ENCODE measurements around the gene MYO18A.
"Not testable (repeated sequence)": the region's sequence is repeated elsewhere in the genome, so short reads cannot be mapped to it uniquely, and the experiment has no call there.

Gene MYO18A

DNA sequence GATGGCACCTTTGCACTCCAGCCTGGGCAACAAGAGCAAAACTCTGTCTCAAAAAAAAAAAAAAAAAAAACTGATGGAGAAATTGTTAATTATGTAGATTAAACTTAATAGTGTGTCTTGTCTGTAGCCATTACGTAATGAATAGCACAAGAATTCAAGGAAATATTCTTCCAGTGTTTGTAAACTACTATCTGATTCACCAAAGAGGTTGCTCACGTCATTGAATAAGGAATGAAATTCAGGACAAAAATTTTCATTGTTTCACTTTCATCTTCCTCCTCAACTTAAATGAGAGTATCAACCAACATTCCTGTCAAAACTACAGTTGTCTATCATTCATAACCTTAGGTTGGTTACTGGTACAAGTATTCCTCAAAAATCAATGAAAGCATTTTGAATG is 30.7 kb upstream of the MYO18A start:
- Mint-ChIP-seq H3K36me3 (ENCODE audit: insufficient read depth) (no peaks in the 10 kb centered on the region), H3K4me1 (ENCODE audit: low read depth in 2 of 2) (no peaks in the 10 kb centered on the region), H3K27me3 (peaks cover under 1 to 7% of the 10 kb centered on the region in 2 donors), H3K9me3 (no peaks in the 10 kb centered on the region), H3K27ac (no peak overlapping the region), H3K4me3 (no peak overlapping the region)
- DNase-seq (no peak), ATAC-seq (replicated peaks) (no peak)

DNA sequence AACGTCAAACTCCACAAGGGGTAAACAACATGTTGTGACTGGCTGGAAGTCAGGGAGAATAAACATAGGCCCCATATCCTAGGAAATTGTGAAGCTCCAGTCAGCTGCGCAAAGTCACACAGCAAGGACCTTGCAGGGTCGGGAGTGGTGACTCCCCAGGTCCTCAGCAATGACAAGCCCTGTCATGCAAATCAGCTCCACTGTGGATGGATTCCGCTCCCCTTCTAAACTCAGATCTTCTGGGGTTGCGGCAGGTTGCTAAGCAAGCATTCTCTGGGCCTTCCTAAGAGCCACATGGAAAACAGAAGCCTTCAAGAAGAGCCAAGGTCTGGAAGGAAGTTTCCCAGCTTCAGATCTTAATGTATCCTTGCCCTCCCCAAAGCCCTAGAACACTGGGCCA is 28.9 kb upstream of the MYO18A start:
- DNase-seq (no peak), ATAC-seq (replicated peaks) (no peak)
- Mint-ChIP-seq H3K27ac (no peak overlapping the region), H3K4me3 (no peak overlapping the region), H3K9me3 (no peaks in the 10 kb centered on the region), H3K36me3 (ENCODE audit: insufficient read depth) (no peaks in the 10 kb centered on the region), H3K4me1 (ENCODE audit: low read depth in 2 of 2) (no peaks in the 10 kb centered on the region), H3K27me3 (peaks cover 12 to 19% of the 10 kb centered on the region in 2 donors)

DNA sequence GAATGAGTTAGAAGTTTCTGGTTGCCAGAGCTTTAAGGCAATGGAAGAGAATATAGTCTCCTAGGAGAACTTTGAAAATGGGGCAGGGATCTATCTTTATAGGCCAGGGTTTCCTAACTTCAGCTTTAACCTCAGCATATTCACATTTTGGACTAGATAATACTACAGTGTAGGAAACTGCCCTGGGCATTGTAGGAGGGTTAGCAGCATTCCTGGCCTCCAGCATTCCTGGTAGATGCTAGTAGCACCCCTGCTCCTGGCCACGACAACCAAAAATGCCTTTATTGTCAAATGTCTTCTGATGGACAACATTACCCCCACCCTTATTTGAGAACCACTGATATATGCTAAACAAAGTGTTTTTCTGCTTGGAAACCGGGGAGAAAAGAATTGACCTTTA is 27.8 kb upstream of the MYO18A start:
- Mint-ChIP-seq H3K36me3 (ENCODE audit: insufficient read depth) (no peaks in the 10 kb centered on the region), H3K27ac (no peak overlapping the region), H3K4me1 (ENCODE audit: low read depth in 2 of 2) (no peaks in the 10 kb centered on the region), H3K4me3 (no peak overlapping the region), H3K27me3 (peaks cover 15 to 22% of the 10 kb centered on the region in 2 donors), H3K9me3 (no peaks in the 10 kb centered on the region)
- no peak for DNase-seq
- no peak for ATAC-seq (replicated peaks)

GRCh38 chr17:29205047-29205446 is 24.8 kb upstream of the MYO18A start:
- ATAC-seq (replicated peaks): no peak
- Mint-ChIP-seq H3K27ac (no peak overlapping the region), H3K36me3 (ENCODE audit: insufficient read depth) (no peaks in the 10 kb centered on the region), H3K9me3 (no peaks in the 10 kb centered on the region), H3K4me1 (ENCODE audit: low read depth in 2 of 2) (no peaks in the 10 kb centered on the region), H3K27me3 (peaks cover 15 to 30% of the 10 kb centered on the region in 2 donors), H3K4me3 (no peak overlapping the region)
- DNase-seq: no peak

- H3K27ac Mint-ChIP-seq; DNase-seq; H3K4me3 Mint-ChIP-seq; ATAC-seq (replicated peaks); H3K4me1 Mint-ChIP-seq (ENCODE audit: low read depth in 2 of 2); H3K9me3 Mint-ChIP-seq; H3K36me3 Mint-ChIP-seq (ENCODE audit: insufficient read depth): not testable (repeated sequence)
- peaks cover 18 to 30% of the 10 kb centered on the region in 2 donors for H3K27me3 Mint-ChIP-seq
These were observed 24.0 kb upstream of the MYO18A start for GRCh38 chr17:29204068-29204804.

DNA sequence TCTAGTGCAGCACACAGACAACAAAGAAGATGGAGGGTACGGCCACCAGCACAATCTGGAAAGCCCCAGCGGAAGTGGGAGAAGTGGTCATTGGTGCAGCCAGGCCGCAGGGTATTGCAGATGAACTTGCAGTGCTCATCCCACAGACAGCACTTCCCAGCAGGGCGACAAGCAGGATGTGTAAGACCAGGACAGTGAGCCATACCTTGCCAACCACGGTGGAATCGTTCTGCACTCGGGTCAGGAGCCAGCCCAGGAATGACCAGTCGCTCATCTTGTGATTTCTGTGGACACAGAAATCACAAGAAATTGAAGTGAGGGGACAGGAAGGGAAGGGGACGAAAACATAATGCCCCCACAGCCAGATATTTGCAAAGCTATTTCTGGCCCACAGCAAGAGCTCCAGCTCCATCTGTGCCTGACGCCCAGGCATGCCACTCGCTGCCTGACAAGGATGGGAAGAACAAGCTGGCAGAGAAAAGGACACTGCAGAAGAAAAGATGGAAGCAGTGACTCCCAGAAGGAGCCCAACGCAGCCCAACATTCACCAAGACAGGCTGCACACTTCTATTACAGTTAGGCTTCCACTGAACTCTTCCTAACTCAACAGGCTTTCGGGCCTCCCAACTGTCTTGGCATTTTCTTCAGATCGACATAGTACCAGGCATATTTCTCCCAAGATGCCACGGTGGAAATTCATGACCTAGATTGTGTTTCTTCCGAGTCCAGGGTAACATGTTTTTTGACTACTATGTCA is 17.5 kb upstream of the MYO18A start:
- ATAC-seq (replicated peaks) (no peak), DNase-seq (no peak)
- Mint-ChIP-seq H3K4me1 (ENCODE audit: low read depth in 2 of 2) (no peaks in the 10 kb centered on the region), H3K36me3 (ENCODE audit: insufficient read depth) (no peaks in the 10 kb centered on the region), H3K27ac (no peak overlapping the region), H3K4me3 (no peak overlapping the region), H3K9me3 (no peaks in the 10 kb centered on the region), H3K27me3 (peaks cover 18 to 33% of the 10 kb centered on the region in 2 donors)

DNA sequence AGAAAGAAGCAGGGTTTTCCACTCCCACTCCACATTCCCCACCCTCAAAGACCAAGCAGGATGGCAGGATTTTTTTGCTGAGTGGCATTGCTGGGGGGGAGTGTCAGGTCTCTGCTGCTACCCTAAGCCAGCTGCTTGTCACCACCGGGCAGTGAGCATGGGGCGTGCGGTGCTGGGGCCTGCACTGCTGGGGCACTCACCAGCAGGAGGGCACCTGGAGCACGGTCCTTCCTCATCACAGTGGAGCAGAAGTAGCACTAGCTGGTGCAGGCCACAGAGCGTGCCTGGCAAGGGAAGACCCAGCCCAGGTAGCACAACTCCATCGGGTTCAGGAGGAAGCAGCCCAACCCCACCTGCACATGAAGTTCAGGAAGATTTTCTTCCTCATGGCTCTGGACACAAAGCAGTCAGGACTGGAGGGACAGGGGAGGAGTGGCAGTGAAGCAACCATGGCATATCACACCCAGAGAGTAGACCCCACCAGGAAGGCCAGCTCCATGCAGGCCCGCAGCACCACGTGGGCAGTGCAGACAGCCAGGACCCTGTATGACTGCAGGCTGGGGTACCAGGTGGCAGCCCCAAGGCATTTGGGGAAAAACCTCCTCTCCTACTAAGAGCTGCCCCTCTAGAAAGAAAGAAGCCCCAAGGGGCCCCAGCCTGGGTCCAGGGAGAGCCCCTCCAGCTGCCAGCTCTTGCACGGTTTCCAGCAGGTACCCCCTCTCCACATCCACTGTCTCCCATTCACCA is 16.7 kb upstream of the MYO18A start:
- peaks cover 22 to 39% of the 10 kb centered on the region in 2 donors for H3K27me3 Mint-ChIP-seq

DNA sequence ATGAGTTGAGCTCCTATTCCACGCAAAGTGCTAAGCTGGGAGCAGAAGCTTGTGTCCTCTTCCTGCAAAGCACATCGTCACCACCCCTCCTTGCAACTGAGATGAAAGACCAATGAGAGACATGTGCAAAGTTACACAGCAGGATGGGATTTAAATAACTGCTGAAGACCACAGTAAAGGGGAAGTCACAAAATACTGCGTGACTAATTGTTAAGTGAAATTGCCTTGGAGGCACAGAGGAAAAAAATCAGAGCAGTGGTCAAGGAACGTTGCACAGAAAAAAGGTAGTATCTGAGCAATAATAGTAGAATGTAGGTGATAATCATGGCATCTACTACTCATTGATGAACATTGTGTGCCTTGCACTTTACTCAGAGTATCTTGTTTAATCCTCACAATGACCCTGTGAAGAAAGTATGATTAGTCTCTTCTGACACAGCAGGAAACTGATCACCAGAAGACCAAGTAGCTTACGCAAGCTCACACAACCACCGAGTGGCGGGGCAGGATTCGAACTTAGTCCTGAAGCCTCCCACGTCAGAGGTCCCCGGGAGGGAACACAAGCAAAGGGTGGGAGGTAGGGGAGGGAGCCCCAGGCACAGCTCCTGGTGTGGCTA is 15.4 kb upstream of the MYO18A start:
- DNase-seq: no peak
- no peaks in the 10 kb centered on the region for H3K4me1 Mint-ChIP-seq (ENCODE audit: low read depth in 2 of 2)
- H3K36me3 Mint-ChIP-seq (ENCODE audit: insufficient read depth): no peaks in the 10 kb centered on the region
- H3K4me3 Mint-ChIP-seq: no peak overlapping the region
- no peak overlapping the region for H3K27ac Mint-ChIP-seq
- ATAC-seq (replicated peaks): no peak
- peaks cover 22 to 44% of the 10 kb centered on the region in 2 donors for H3K27me3 Mint-ChIP-seq
- no peaks in the 10 kb centered on the region for H3K9me3 Mint-ChIP-seq

More for the DNA sequence above, 16.7 kb upstream of the MYO18A start:
- no peak overlapping the region for H3K4me3 Mint-ChIP-seq
- H3K36me3 Mint-ChIP-seq (ENCODE audit: insufficient read depth): no peaks in the 10 kb centered on the region
- ATAC-seq (replicated peaks) (no peak), DNase-seq (no peak)
- H3K9me3 Mint-ChIP-seq: no peaks in the 10 kb centered on the region
- H3K4me1 Mint-ChIP-seq (ENCODE audit: low read depth in 2 of 2): no peaks in the 10 kb centered on the region
- no peak overlapping the region for H3K27ac Mint-ChIP-seq

- no peak for ATAC-seq (replicated peaks)
- Mint-ChIP-seq H3K27me3 (peaks cover 22 to 52% of the 10 kb centered on the region in 2 donors), H3K27ac (no peak overlapping the region), H3K36me3 (ENCODE audit: insufficient read depth) (no peaks in the 10 kb centered on the region), H3K4me3 (no peak overlapping the region), H3K4me1 (ENCODE audit: low read depth in 2 of 2) (no peaks in the 10 kb centered on the region), H3K9me3 (no peaks in the 10 kb centered on the region)
- no peak for DNase-seq
These were observed 14.5 kb upstream of the MYO18A start for GRCh38 chr17:29194669-29195068.

DNA sequence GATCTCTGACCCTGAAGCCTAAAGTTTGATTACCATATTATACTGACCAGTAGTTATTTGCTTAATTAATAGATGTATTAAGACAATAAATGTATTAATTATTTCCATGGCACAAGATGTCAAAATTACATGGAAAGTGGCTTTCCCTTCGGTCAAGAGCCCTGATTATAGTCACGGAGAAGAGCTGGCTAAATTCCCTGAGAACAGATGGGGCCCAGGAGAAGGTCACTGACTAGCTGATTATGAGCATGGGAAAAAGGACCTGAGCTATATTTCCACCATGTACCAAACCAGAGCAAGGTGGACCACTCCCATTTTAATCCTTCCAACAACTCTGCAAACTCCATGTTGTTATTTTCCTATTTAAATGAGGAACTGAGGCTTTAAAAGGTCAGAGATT is 12.9 kb upstream of the MYO18A start:
- Mint-ChIP-seq H3K4me3 (no peak overlapping the region), H3K9me3 (no peaks in the 10 kb centered on the region), H3K36me3 (ENCODE audit: insufficient read depth) (no peaks in the 10 kb centered on the region)

GRCh38 chr17:29190592-29191207 is 10.5 kb upstream of the MYO18A start:
- Mint-ChIP-seq H3K36me3 (ENCODE audit: insufficient read depth) (no peaks in the 10 kb centered on the region), H3K27ac (no peak overlapping the region), H3K27me3 (peaks cover 19 to 44% of the 10 kb centered on the region in 2 donors), H3K4me3 (no peak overlapping the region), H3K4me1 (ENCODE audit: low read depth in 2 of 2) (no peaks in the 10 kb centered on the region), H3K9me3 (no peaks in the 10 kb centered on the region)
- DNase-seq: no peak
- ATAC-seq (replicated peaks): no peak

More for the DNA sequence above, 12.9 kb upstream of the MYO18A start:
- Mint-ChIP-seq H3K27ac (no peak overlapping the region), H3K4me1 (ENCODE audit: low read depth in 2 of 2) (no peaks in the 10 kb centered on the region), H3K27me3 (peaks cover 25 to 52% of the 10 kb centered on the region in 2 donors)
- no peak for ATAC-seq (replicated peaks)
- no peak for DNase-seq

GRCh38 chr17:29190039-29190438 is 9.8 kb upstream of the MYO18A start:
- DNase-seq (no peak), ATAC-seq (replicated peaks) (no peak)
- Mint-ChIP-seq H3K4me3 (no peak overlapping the region), H3K36me3 (ENCODE audit: insufficient read depth) (no peaks in the 10 kb centered on the region), H3K4me1 (ENCODE audit: low read depth in 2 of 2) (no peaks in the 10 kb centered on the region), H3K27ac (no peak overlapping the region), H3K27me3 (peaks cover 14 to 39% of the 10 kb centered on the region in 2 donors), H3K9me3 (no peaks in the 10 kb centered on the region)

GRCh38 chr17:29189355-29189754 is 9.2 kb upstream of the MYO18A start:
- no peak for ATAC-seq (replicated peaks)
- Mint-ChIP-seq H3K9me3 (no peaks in the 10 kb centered on the region), H3K4me1 (ENCODE audit: low read depth in 2 of 2) (no peaks in the 10 kb centered on the region), H3K4me3 (no peak overlapping the region), H3K36me3 (ENCODE audit: insufficient read depth) (no peaks in the 10 kb centered on the region), H3K27me3 (peaks cover 14 to 39% of the 10 kb centered on the region in 2 donors), H3K27ac (no peak overlapping the region)
- no peak for DNase-seq
